ENCODE results near the gene TTLL8. TPM values are rescaled to one million over a fixed set of nuclear protein-coding genes. Genes with fewer than 3 reads are reported as not detected.

Gene TTLL8
- total and polyA plus RNA-seq, 9 donors = not detected

- no peaks in the 10 kb centered on the region for H3K27me3 ChIP-seq
- H3K27ac ChIP-seq = no peak overlapping the region
- H3K4me1 ChIP-seq (ENCODE audit: insufficient read depth) = peaks cover 4% of the 10 kb centered on the region
- TF ChIP-seq, protein P1, sequence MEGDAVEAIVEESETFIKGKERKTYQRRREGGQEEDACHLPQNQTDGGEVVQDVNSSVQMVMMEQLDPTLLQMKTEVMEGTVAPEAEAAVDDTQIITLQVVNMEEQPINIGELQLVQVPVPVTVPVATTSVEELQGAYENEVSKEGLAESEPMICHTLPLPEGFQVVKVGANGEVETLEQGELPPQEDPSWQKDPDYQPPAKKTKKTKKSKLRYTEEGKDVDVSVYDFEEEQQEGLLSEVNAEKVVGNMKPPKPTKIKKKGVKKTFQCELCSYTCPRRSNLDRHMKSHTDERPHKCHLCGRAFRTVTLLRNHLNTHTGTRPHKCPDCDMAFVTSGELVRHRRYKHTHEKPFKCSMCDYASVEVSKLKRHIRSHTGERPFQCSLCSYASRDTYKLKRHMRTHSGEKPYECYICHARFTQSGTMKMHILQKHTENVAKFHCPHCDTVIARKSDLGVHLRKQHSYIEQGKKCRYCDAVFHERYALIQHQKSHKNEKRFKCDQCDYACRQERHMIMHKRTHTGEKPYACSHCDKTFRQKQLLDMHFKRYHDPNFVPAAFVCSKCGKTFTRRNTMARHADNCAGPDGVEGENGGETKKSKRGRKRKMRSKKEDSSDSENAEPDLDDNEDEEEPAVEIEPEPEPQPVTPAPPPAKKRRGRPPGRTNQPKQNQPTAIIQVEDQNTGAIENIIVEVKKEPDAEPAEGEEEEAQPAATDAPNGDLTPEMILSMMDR (IDR thresholded peaks at IDR 0.05) = no peak
- TF ChIP-seq EP300 (IDR thresholded peaks at IDR 0.05) = no peak
- no peak for TF ChIP-seq POLR2A (IDR thresholded peaks at IDR 0.05)
- DNase-seq = no peak
- WGBS, 3 donors = 64 to 75% (median 68%) methylated on average over 11 to 17 of the region's 17 CpGs
- H3K4me3 ChIP-seq = no peak overlapping the region
- intact Hi-C loops (cut with DNase I) = no loop called here
- H3K36me3 ChIP-seq = no peaks in the 10 kb centered on the region
- H3K9me3 ChIP-seq = no peaks in the 10 kb centered on the region
These were observed 3.8 kb upstream of the TTLL8 start for GRCh38 chr22:50061824-50062355.

DNA sequence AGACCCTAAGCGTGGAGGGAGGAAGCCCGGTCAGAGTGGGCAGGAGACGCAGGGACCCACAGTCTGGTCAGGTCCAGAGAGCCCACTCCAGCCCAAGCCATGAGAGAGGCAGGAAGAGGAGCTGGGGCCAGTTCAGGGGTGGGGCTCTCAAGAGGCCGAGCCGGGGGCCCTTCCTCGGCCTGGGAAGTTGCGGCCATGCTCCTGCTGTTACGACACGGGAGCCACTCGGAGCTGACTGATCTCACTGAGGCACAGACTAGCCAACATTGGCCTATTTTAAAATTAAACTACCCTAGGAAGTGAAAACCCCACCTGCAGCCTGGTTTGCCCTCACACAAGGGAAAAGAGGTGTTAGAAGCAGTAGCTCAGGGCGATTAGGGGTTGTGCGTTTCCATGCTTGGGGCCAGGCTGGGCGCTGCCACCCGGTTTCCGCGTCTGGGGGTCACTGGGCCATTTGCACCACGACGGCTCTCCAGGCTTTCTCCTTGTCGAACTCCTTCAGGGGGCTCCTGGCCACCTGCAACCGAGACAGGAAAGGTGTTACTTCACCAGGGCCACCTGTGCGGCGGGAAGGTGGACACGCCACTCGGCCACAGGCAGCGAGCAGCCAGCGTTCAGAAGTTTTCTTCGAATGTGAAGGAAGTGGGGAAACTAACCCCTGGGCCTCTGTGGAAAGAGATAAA lies 3.2 kb upstream of the TTLL8 start:
- 74 to 81% (median 79%) methylated on average over 27 of the region's 27 CpGs for WGBS, 3 donors
- intact Hi-C loops (cut with DNase I) = no loop called here
- Histone ChIP-seq H3K27me3 (no peaks in the 10 kb centered on the region), H3K4me3 (no peak overlapping the region), H3K27ac (no peak overlapping the region), H3K4me1 (ENCODE audit: insufficient read depth) (peaks cover 4% of the 10 kb centered on the region), H3K9me3 (no peaks in the 10 kb centered on the region), H3K36me3 (no peaks in the 10 kb centered on the region)
- no peak for TF ChIP-seq EP300 (IDR thresholded peaks at IDR 0.05)
- TF ChIP-seq, protein P1 (IDR thresholded peaks at IDR 0.05) = no peak
- DNase-seq = no peak

- intact Hi-C loops (cut with DNase I) = no loop called here
- H3K36me3 ChIP-seq = no peaks in the 10 kb centered on the region
- no peaks in the 10 kb centered on the region for H3K9me3 ChIP-seq
- WGBS, 3 donors = 78 to 88% (median 80%) methylated on average over 27 to 28 of the region's 28 CpGs
- no peak overlapping the region for H3K27ac ChIP-seq
- peaks cover 4% of the 10 kb centered on the region for H3K4me1 ChIP-seq (ENCODE audit: insufficient read depth)
- no peak overlapping the region for H3K4me3 ChIP-seq
- TF ChIP-seq, protein P1 (IDR thresholded peaks at IDR 0.05) = no peak
- no peak for TF ChIP-seq EP300 (IDR thresholded peaks at IDR 0.05)
- no peak for TF ChIP-seq POLR2A (IDR thresholded peaks at IDR 0.05)
- no peak for DNase-seq
- H3K27me3 ChIP-seq = no peaks in the 10 kb centered on the region
These were observed 2.5 kb upstream of the TTLL8 start for GRCh38 chr22:50060441-50061140.

DNA sequence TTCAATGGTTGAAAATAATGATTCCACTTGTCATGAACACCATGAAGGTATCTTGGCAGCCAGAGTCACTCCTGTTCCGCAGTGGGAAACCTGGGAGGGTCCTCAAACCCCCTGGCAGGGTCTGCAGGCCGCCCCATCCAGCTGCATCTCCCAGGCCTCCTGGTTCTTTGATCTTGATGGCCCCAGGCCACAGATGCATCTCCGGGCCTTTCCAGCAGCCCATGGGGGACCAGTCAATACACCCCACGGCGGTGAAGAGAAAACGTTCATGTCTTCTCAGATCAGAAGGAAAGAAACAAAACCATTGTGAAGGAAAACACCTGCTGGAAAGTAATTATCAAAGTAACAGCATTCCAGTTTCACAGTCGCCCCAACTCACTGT lies 1.8 kb upstream of the TTLL8 start:
- 72 to 75% (median 74%) methylated on average over 7 of the region's 7 CpGs for WGBS, 3 donors
- H3K27me3 ChIP-seq = no peaks in the 10 kb centered on the region
- no peak overlapping the region for H3K27ac ChIP-seq
- no peak for TF ChIP-seq POLR2A (IDR thresholded peaks at IDR 0.05)
- TF ChIP-seq, protein P1 (IDR thresholded peaks at IDR 0.05) = no peak
- no peak for TF ChIP-seq EP300 (IDR thresholded peaks at IDR 0.05)
- H3K9me3 ChIP-seq = no peaks in the 10 kb centered on the region
- no peaks in the 10 kb centered on the region for H3K36me3 ChIP-seq
- H3K4me3 ChIP-seq = no peak overlapping the region
- intact Hi-C loops (cut with DNase I) = no loop called here
- peaks cover 4% of the 10 kb centered on the region for H3K4me1 ChIP-seq (ENCODE audit: insufficient read depth)
- no peak for DNase-seq
